HepG2 (cell line): ENCODE results near the gene RPL41. TPM values are rescaled to one million over a fixed set of nuclear protein-coding genes. Genes with fewer than 3 reads are reported as not detected.

ENCODE experiments used
- ATAC-seq: fragments of 200-7000 bp; cut with Tn5 transposase; 3 replicates; pipeline ENCODE4 v1.9.1; 2020; ENCODE audit warnings: mild to moderate bottlenecking, moderate library complexity
- BruUV-seq: library from RNA; stranded (reverse); fragments of 400-500 nt; replicated peaks from 2 replicates; lab custom pipeline; 2021; lab: Mats Ljungman, UMichigan
- CTCF ChIA-PET: fragments of 300-600 bp; formaldehyde crosslinking; extraction: SDS; loops from one replicate; lab custom pipeline; 2021; ENCODE audit warnings: low total read pairs, inconsistent platforms, low intra/inter-chr PET ratio; lab: Yijun Ruan, JAX
- POLR2A ChIA-PET: fragments of 350-600 bp; sonication (Branson Sonifier 250); formaldehyde crosslinking; loops from one replicate; lab custom pipeline; 2020; ENCODE audit warnings: antibody characterized with exemption, inconsistent platforms; lab: Yijun Ruan, JAX
- DNase-seq: peaks from one replicate; pipeline ENCODE4 v3.0.0-alpha.2; 2015; ENCODE audit warnings: low spot score
- FAIRE-seq: peaks from 3 replicates; lab custom pipeline; 2011; peaks lifted over from hg19 to GRCh38; lab: Jason Lieb, UNC
- H2AFZ ChIP-seq: one replicate; pipeline ENCODE4 v1.6.1; 2011; ENCODE audit warnings: low read length, inconsistent platforms
- H3K27ac ChIP-seq: fragments of 300-600 bp; 3 replicates; pipeline ENCODE4 v1.8.0; 2011; ENCODE audit warnings: mixed run types, mild to moderate bottlenecking, mixed read lengths, low read length, inconsistent platforms; ENCODE audit not compliant: insufficient read depth; ENCODE audit errors: extremely low read length
- H3K27me3 ChIP-seq, 2 experiments: fragments of 200-600 bp in 1 of 2; 2 replicates in 1 of 2; 3 replicates in 1 of 2; pipeline versions ENCODE4 v1.6.0 to v1.8.0; 2011; ENCODE audit warnings: low read length in 2 of 2, mild to moderate bottlenecking in 2 of 2, moderate library complexity in 2 of 2, inconsistent platforms in 1 of 2; ENCODE audit not compliant: insufficient read depth in 2 of 2, control insufficient read depth in 1 of 2
- H3K36me3 ChIP-seq, 2 experiments: fragments of 200-600 bp in 1 of 2; replicated peaks in 1 of 2; 2 replicates in 1 of 2; 3 replicates in 1 of 2; pipeline versions ENCODE4 v1.5.1 to v1.8.0; 2011; ENCODE audit warnings: low read length in 2 of 2, inconsistent platforms in 1 of 2; ENCODE audit not compliant: insufficient read depth in 2 of 2, control insufficient read depth in 1 of 2
- H3K4me1 ChIP-seq: 2 replicates; pipeline ENCODE4 v1.5.1; 2012; ENCODE audit warnings: low read length, inconsistent platforms; ENCODE audit not compliant: insufficient read depth
- H3K4me2 ChIP-seq: 2 replicates; pipeline ENCODE4 v1.6.0; 2011; ENCODE audit warnings: low read depth, low read length, inconsistent platforms
- H3K4me3 ChIP-seq, 3 experiments: fragments of 200-600 bp in 1 of 3; sonication (generic), shearing (Covaris generic) in 1 of 3; replicated peaks in 1 of 3; 2 replicates each; pipeline ENCODE4 v1.5.1; 2011 to 2016; ENCODE audit warnings: low read length in 3 of 3, inconsistent platforms in 2 of 3, low read depth in 2 of 3, mild to moderate bottlenecking in 2 of 3, control low read depth in 1 of 3, mixed read lengths in 1 of 3; ENCODE audit not compliant: insufficient read depth in 1 of 3
- H3K79me2 ChIP-seq: one replicate; pipeline ENCODE4 v1.6.1; 2011; ENCODE audit warnings: low read length, inconsistent platforms; ENCODE audit not compliant: insufficient read depth
- H3K9ac ChIP-seq: 2 replicates; pipeline ENCODE4 v1.6.0; 2011; ENCODE audit warnings: mild to moderate bottlenecking, low read depth, low read length, inconsistent platforms; ENCODE audit not compliant: insufficient read depth
- H3K9me3 ChIP-seq: 2 replicates; pipeline ENCODE4 v1.5.1; 2012; ENCODE audit warnings: mild to moderate bottlenecking, low read length
- H4K20me1 ChIP-seq: 2 replicates; pipeline ENCODE4 v1.6.0; 2011; ENCODE audit warnings: inconsistent platforms, mild to moderate bottlenecking, low read length, moderate library complexity; ENCODE audit not compliant: insufficient read depth
- MBD4 ChIP-seq: IDR thresholded peaks from 2 replicates; pipeline ENCODE4 v1.6.1; 2012; ENCODE audit warnings: low read length, inconsistent platforms, borderline replicate concordance
- POLR2A ChIP-seq, 2 experiments: IDR thresholded peaks; 2 replicates each; pipeline ENCODE4 v1.6.1; 2011; ENCODE audit warnings: low read depth in 2 of 2, low read length in 2 of 2, mild to moderate bottlenecking in 1 of 2, moderate library complexity in 1 of 2; ENCODE audit not compliant: insufficient read depth in 1 of 2
- POLR2G ChIP-seq: fragments of 200-400 bp; formaldehyde crosslinking; IDR thresholded peaks from 2 replicates; pipeline ENCODE4 v1.6.1; 2018; ENCODE audit warnings: mild to moderate bottlenecking, low read depth, low read length, moderate library complexity
- RBFOX2 ChIP-seq: fragments of 200-400 bp; formaldehyde crosslinking; IDR thresholded peaks from 2 replicates; pipeline ENCODE4 v1.6.1; 2017; ENCODE audit warnings: low read depth, mild to moderate bottlenecking, low read length
- RFX3 ChIP-seq: IDR thresholded peaks from 2 replicates; pipeline ENCODE4 v1.6.1; 2016; ENCODE audit warnings: missing biosample characterization, missing genetic modification reagents
- RFXAP ChIP-seq: sonication (generic); formaldehyde crosslinking; IDR thresholded peaks from 2 replicates; pipeline ENCODE4 v1.4.0; 2020; ENCODE audit warnings: missing genetic modification reagents, borderline replicate concordance
- STAG1 ChIP-seq: sonication (generic); formaldehyde crosslinking; IDR thresholded peaks from 2 replicates; pipeline ENCODE4 v1.4.0; 2020; ENCODE audit warnings: missing genetic modification reagents
- WGBS: methylation state at CpG from one replicate; pipeline ENCODE4 v1.1.6; 2017; ENCODE audit warnings: low lambda C conversion rate; 5-methylcytosine and 5-hydroxymethylcytosine counted together
- in situ Hi-C: cut with HindIII; loops from 2 replicates; pipeline ENCODE4 v1.10.0; 2017; ENCODE audit warnings: low pct_unique_long_range_greater_than_20kb; ENCODE audit not compliant: extremely low pct_ligation_motif_present
- intact Hi-C: fragments of 100-400 bp; cut with micrococcal nuclease; formaldehyde crosslinking; loops from one replicate; pipeline ENCODE4 v1.10.0; 2022; ENCODE audit not compliant: unreplicated experiment
- polyA plus RNA-seq, 8 experiments: library from polyadenylated mRNA; depleted of rRNA in 3 of 8; stranded (reverse) in 7 of 8; unstranded in 1 of 8; fragments of >200 nt; fragmentation: Illumina TruSeq in 4 of 8; extraction: Trizol in 4 of 8; gene quantifications; 2 replicates each; pipeline versions ENCODE4 v1.2.1 to v1.2.3, GENCODE V29; 2011 to 2016; ENCODE audit warnings: low read depth in 4 of 8, missing spikeins in 1 of 8, mixed read lengths in 1 of 8; ENCODE audit not compliant: insufficient read depth in 1 of 8
- total RNA-seq, 5 experiments: library from RNA; depleted of rRNA; stranded (reverse); fragments of >200 nt; fragmentation: Illumina TruSeq; extraction: Trizol; gene quantifications; 2 replicates each; pipeline ENCODE4 v1.2.3, GENCODE V29; 2016; ENCODE audit warnings: low read depth in 1 of 5
- TF ChIP-seq, protein P1 (sequence below): IDR thresholded peaks from 2 replicates; pipeline ENCODE4 v1.6.1; 2016; ENCODE audit warnings: low read depth, control low read depth
- TF ChIP-seq, protein P2 (sequence below): sonication (generic); IDR thresholded peaks from 2 replicates; pipeline ENCODE4 v1.6.1; 2016; ENCODE audit warnings: low read depth, borderline replicate concordance

Gene RPL41
- total and polyA plus RNA-seq, 2 of the 13 experiments (the other 11 are each of a cell fraction or from before 2014, with no cell fraction given), result 4,012 to 7,670 TPM

DNA sequence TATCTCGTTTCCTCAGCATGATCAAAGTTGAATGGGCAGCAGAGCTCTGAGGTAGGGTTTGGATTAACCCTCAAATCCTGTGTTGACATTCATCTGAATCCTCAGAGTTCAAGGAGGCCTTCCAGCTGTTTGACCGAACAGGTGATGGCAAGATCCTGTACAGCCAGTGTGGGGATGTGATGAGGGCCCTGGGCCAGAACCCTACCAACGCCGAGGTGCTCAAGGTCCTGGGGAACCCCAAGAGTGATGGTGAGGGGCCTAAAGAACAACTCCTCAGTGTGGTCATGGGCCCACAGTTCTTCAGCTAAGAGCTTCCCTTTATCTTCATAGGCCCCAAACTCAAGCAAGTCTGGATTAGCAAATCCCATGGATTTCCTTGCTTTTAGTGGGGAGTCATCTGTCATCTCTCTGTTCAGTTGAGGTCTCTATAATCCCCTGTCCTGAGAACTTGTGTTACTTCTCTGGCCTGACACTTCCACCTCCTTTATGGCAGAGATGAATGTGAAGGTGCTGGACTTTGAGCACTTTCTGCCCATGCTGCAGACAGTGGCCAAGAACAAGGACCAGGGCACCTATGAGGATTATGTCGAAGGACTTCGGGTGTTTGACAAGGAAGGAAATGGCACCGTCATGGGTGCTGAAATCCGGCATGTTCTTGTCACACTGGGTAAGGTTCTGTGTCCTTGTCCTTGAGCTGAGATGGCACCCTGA, 43.2 kb downstream of the RPL41 start:
- ChIA-PET POLR2A (interaction anchor here (1.2 to 3.4 kb wide), 8 partner anchors 16 to 230 kb away, joined by 3 to 30 read pairs (median 6); partner anchors contain the start of genes ESYT1, RPL41, SMARCC2 and ZC3H10), CTCF (no interaction called here)
- Histone ChIP-seq H3K9ac (peak overlapping the region; percentile 100), H2AFZ (no peak overlapping the region), H3K27me3 (no peaks in the 10 kb centered on the region; a peak in 1 of 5 replicates), H3K36me3 (peaks cover 22 to 41% of the 10 kb centered on the region in 2 experiments), H3K4me3 (peak overlapping the region; percentile 92 to 99 (median 95)), H3K4me2 (peak overlapping the region; percentile 83), H3K9me3 (no peaks in the 10 kb centered on the region), H4K20me1 (peaks cover 28% of the 10 kb centered on the region), H3K27ac (peak overlapping the region; percentile 87), H3K79me2 (peaks cover 25% of the 10 kb centered on the region), H3K4me1 (peaks cover 50% of the 10 kb centered on the region)
- BruUV-seq, result no TSS peak
- ATAC-seq (no peak), FAIRE-seq (no peak), DNase-seq (no peak)
- 79% methylated on average over 8 of the region's 8 CpGs for WGBS
- in situ Hi-C loops (loop anchor here (5.0 kb wide), 1 partner anchor 37 kb away; no protein-coding TSS in a partner anchor), intact Hi-C loops (loop anchor here (2.0 to 5.0 kb wide), 2 partner anchors 33 kb away; no protein-coding TSS in a partner anchor)
- TF ChIP-seq RFX3 (CRISPR knock-in tag) (no peak), STAG1 (CRISPR knock-in tag) (no peak), MBD4 (0 out of 2 replicates have a peak, but pooled peaks have one; percentile 49), RBFOX2 (peak; percentile 53), POLR2A (IDR thresholded peaks at IDR 0.05; ENCODE audit: insufficient read depth in 1 of 2, low read depth in 2 of 2, low read length in 2 of 2) (0 out of 4 replicates have a peak, but pooled peaks of 1 of the 2 experiments have one; percentile 8), POLR2G (peak; percentile 43), RFXAP (CRISPR knock-in tag) (no peak)
- TF ChIP-seq, protein P1, sequence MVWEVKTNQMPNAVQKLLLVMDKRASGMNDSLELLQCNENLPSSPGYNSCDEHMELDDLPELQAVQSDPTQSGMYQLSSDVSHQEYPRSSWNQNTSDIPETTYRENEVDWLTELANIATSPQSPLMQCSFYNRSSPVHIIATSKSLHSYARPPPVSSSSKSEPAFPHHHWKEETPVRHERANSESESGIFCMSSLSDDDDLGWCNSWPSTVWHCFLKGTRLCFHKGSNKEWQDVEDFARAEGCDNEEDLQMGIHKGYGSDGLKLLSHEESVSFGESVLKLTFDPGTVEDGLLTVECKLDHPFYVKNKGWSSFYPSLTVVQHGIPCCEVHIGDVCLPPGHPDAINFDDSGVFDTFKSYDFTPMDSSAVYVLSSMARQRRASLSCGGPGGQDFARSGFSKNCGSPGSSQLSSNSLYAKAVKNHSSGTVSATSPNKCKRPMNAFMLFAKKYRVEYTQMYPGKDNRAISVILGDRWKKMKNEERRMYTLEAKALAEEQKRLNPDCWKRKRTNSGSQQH, result no peak
- TF ChIP-seq, protein P2, sequence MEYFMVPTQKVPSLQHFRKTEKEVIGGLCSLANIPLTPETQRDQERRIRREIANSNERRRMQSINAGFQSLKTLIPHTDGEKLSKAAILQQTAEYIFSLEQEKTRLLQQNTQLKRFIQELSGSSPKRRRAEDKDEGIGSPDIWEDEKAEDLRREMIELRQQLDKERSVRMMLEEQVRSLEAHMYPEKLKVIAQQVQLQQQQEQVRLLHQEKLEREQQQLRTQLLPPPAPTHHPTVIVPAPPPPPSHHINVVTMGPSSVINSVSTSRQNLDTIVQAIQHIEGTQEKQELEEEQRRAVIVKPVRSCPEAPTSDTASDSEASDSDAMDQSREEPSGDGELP, result 0 out of 2 replicates have a peak, but pooled peaks have one; percentile 20
